Stimulated activated CD8-positive, alpha-beta memory T cell treated with anti-CD3 and anti-CD28 coated beads, Interleukin-7, amount 100 ng/mL, for 24 hours (primary cell): Measurements from ENCODE around the gene ST6GALNAC5.
"Not testable (repeated sequence)": the region's sequence is repeated elsewhere in the genome, so short reads cannot be mapped to it uniquely, and the experiment has no call there.

Experiments used
- DNase-seq: peaks from one replicate; pipeline ENCODE4 v3.0.0-alpha.2; 2020; ENCODE audit warnings: low read depth

ST6GALNAC5 gene

DNA sequence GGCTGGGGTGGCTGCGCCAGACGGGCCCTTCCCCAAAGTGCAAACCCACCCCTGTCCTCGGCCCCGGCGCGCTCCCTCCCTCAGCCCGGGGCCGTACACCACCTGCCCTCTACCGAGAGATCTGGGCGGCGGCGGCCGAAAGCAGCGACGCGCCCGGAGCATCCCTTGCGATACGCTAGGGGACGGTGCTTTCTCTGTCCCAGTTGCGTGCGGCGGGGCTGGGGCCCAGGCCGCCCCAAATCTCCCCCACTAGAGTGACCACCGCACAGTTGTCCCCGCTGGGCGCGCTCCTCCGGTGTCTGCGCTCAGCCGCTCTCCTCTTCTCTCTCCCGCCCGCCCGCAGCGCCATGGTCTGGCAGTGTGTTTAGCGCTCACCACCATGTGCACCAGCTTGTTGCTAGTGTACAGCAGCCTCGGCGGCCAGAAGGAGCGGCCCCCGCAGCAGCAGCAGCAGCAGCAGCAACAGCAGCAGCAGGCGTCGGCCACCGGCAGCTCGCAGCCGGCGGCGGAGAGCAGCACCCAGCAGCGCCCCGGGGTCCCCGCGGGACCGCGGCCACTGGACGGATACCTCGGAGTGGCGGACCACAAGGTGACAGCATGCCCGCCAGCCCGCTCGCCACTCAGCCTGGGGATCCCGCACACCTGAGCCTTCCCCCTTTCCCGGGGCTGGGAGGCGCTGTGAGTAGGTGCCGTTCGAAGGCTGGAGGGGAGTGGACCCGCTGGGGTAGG, 1.0 kb downstream of the ST6GALNAC5 start:
- DNase-seq = no peak

DNA sequence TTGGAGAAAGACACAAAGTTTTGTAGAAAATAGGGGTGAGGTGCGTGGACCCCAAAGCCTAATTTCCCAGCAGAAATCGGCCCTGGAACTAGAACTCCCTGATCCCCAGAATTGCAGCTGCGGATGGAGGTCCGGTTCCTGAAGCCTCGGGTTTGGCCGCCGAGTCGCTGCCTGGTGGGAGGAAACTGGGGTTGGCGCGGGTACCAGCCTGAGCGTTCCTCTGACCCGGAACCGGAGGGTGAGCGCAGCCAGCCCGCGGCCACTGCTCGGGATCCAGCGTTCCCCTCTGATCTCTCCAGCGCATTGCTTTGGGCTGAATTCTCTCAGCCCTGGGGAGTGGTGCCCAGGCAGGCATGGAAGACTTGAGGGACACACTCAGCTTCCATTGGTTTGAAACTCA, 1.6 kb downstream of the ST6GALNAC5 start:
- DNase-seq = no peak

DNA sequence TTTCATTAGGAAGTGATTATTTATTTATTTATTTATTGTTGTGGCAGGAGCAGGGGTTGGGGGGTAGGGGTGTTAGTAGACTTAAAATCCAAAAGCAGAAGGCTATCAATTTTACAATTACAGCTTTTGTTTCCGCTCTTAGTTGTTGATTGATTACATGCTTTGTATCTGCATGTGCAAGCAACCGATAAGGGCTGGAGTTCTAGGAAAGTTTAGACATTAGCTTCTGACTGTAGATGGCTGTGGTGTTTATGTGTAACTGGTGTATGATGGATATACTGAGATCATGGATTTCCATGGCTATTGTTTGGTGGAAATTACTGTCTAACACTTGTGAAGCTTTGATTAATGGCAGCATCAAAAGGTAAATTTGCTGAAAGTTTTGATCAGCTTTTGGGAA, 2.8 kb downstream of the ST6GALNAC5 start:
- DNase-seq = no peak

DNA sequence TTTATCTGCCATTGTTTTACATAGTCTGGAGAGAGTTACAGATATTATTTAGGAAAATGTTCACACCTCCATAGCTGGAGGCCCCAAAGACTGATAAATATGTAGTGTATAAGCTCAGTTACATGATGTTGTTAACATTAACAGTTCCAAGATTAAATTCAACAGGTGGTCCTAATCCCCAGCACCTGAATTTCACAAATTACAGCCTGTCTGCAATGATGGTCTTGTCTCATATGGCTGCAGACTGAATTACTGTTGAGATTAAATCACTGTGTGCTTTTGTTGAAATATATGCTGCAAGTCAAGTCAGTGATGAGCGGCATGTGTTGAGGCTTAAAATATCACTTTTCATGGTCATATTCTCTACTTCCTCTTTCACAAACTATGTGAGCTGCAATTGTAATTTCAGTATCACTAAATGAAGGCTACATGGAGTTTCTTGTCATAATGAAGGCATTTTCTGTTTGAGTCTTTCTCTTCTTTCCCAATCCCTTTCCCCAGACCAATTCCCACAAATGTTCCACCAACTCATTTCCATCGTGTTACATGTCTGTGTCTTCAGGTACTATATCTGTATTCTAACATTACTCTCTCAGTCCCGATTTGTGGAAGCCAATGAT, 4.2 kb downstream of the ST6GALNAC5 start:
- no peak for DNase-seq

DNA sequence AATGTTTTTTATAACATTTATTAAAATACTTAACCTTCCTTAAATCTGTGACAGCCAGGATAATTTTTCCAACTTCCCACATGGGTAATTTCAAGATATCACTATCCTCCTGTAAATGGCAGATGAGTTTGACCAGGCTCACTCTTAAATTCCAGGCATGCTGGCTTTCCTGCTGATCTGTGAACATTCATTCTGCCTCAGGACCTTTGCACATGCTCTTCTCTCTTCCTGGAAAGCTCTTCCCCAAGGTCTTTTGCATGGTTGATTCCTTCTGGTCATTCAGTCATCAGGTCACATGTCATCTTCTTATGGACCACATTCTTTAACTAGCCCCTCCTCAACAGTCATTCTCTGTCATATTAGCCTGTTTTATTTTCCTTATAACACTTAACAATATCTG, 5.7 kb downstream of the ST6GALNAC5 start:
- DNase-seq = no peak

DNA sequence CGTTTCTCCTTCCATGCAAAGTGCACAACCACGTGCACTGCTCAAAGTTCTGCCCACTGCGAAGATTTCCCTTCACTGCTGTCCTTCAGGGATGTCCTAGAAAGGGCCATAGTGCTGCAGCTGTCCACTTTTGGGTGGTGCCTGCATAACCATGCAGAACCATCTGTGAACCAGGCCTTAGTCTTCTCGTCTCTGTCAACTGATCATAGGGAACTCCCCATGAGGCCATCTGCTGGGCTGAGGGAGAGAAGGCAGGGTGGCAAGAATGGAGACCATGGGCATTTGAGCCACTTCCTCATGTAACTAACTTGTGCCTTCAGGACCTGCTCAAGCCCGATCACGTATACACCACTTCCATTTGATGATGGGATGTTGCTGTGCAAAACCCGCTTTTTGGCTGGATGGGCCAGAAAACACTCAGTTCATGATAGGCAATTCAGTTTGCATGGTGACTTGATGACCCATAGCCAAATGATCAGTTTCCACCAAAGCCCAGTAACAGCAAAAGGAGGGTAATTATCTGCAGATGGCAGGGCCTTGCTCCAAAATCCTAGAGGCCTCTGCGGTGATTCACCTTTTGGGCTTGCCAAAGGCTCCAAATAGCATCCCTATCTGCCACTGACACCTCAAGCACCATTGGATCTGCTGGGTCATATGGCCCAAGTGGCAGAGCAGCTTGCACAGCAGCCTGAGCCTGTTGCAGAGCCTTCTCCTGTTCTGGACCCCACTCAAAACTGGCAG, 9.5 kb downstream of the ST6GALNAC5 start:
- DNase-seq = no peak

DNA sequence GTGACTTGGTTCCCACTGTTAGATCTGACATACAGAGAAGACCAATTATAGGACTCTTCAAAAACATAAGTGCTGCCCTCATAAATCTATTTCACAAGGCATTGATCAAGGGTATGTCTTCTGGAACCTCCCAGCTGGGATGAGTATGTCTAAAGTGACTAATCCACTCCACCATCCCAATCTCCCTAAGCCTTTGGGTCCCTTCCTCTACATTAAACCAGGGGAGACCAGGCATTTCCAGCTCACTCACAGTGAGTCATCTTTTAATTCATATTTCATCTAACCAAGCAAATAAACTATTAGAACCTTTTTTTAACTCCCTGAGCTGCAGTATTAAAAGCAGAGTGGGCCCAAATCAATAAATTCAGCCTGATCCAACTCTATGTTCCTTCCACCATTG, 11.7 kb downstream of the ST6GALNAC5 start:
- DNase-seq = not testable (repeated sequence)

DNA sequence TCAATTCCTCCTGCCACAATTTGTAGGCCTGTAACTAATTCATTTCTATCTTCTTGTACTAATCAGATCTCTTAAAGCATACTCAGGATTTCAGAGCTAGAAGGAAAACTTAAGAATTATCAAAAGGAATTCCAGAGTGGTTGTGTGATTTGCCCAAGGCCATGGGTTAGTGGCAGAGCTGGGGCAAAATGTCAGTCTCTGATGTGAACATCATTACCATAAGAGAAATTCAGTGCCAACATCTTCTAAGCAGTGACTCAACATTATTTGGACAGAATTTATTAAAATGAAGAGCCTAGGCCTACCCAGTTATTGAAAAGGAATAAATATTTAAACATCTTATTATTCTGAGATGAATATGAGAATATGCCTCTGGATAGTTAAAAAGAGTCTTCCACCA, 14.5 kb downstream of the ST6GALNAC5 start:
- DNase-seq = no peak

DNA sequence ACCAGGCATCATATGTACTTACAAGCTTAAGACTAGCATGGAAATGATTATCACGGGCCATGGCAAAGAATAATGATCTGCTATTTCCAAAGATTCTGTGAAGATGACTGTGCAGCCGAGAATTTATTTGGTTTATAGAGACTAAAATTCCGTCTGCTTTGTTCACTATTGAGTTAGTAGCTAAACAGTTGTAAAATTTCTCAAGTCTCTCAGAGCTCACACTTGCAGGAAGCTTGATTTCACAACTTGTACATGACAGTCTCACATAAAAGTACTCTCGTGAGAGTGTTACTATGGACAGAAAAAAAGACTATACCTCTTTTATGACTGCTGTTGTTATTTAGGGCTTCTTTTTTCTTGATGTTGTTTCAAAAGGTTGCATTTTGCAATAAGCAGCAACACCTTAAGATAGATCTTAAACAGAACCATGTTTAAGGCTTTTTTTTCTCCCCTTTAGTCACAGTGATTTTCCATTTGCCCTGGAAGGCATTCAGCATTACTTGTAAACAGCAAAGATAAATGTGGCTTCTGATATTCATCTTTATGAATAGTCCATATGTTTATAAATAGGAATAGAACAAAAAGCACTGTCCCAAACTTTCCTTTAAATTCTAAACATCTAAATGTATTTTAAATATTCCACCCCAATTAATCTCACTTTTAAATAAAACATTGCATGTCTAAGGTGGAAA, 24.8 kb downstream of the ST6GALNAC5 start:
- no peak for DNase-seq

DNA sequence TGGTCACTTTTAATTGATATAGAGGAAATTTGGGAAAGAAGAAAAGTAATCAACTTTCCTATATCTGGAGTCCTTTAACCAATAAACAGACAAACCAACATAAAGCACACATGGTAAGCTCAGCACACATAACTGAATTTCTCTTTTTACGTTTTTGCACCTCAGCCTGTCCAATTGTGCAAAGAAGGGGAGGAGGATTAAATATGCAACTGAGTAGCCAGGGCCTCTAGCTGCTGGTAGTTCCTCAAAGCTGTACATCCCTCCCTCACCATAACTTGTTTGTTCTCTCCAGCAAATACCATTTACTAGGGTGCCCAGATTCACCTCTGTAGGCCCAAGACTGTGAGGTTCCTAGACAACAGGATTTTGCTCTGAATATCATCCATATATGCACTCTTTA, 25.4 kb downstream of the ST6GALNAC5 start:
- no peak for DNase-seq

DNA sequence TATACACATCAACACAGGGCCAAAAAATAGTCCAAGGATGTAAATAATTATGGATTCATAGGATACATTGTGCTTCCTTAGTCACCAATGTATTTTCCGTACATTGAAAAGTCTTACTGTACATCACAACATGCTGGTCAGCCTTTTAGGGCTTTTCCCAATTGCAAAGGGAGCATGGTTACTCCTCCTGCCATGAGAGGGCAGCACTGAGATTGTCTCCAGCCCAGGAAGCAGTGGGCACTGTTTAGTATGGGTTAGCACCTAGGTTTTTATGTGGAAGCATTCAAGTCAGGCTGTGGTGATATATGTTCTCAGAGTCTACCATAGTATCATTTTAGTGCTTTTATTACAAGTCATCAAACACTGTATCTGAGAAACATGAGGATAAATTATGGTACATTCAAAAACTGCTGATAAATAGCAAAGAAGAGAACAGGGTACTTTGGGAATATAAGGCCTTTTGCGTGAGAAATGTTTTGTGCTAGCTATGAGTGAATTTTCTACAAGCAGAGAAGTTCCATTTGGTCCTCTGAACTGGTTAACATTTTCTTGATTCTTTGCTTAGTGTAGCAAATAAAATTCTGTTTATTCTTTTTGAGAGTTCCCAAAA, 34.0 kb downstream of the ST6GALNAC5 start:
- DNase-seq = no peak

DNA sequence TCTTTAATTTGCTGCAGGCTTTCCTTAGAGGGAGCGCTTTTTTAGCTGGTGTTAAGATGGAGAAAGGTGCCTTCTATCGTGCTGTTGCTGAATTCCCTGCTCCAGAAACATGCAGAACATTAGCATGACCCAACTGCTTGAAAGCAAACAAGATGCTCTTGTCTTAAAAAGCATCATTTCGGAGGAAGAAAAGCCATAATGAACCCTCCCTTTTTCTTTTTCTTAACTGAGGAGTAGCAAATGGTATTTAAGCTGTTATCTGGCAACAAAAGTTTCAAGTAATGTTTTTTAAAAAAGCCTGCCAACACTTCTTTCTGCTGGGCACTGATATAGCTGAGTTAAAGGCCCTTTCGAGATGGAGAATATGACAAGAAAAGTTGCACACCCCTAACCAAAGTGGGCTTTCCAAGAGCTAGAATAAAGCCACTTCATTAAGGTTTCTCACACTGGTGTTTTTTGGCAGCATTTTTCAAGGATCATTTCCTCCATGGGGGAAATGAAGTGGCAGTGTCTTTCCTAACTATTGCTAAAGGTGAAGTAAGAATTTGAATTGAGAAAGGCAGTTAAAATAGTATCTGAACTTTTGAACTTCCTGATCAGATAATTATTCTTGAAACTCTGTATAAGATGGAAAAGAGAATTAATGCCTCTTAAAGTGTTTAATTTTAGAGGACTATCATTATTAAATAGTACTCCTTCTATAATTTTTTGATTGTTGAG, 38.8 kb downstream of the ST6GALNAC5 start:
- no peak for DNase-seq

DNA sequence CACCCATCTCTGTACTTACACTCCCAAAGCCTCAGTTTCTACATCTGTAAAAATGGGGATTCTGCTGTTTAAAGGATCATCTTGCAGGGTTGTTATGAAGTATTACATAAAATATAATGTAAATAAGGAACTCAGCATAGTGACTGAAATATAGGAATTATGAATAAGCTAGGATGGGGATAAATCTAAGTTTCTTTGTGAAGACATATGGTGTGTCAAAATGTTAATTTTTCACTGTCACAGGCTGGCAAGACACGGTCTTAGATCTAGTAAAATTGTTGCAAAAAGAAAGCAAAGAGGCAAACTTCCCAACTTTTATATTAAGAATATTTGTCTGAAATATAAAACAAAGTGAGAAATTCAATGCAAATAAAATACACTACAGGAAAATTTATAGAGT, 42.0 kb downstream of the ST6GALNAC5 start:
- DNase-seq = no peak

DNA sequence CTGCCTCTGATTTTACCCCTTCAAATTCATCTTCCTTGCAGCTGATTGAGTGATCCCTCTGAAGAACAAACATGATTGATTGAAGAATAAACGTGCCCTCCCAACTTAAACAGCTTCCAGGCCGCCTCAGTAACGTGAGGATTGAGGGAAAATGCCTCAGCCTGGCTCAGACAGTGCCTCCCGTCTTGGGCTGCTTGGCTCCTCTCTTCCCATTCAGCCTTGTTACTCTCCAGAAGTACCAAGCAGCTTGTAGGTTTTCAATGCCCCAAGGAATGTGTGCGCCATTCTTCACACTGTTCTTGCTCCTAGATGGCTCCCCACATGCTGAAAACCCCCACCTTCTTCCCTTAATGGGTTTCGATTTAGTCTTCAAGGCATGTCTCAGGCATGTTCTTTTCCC, 51.8 kb downstream of the ST6GALNAC5 start:
- no peak for DNase-seq

DNA sequence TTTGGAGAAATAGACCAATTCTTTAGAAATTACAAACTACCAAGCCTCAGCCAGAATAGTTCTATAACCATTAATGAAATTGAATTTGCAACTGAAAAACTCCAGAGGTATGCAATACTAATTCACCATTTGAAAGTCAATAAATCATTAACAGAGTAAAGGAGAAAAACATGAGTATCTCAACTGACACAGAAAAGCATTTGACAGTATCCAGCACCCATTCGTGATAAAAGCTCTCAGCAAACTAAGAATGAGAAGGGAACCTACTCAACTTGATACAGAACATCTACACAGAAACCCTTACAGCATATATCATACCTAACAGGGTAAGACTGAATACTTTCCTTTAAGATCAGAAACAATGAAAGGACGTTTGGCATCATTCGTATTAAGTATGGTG, 54.3 kb downstream of the ST6GALNAC5 start:
- no peak for DNase-seq

DNA sequence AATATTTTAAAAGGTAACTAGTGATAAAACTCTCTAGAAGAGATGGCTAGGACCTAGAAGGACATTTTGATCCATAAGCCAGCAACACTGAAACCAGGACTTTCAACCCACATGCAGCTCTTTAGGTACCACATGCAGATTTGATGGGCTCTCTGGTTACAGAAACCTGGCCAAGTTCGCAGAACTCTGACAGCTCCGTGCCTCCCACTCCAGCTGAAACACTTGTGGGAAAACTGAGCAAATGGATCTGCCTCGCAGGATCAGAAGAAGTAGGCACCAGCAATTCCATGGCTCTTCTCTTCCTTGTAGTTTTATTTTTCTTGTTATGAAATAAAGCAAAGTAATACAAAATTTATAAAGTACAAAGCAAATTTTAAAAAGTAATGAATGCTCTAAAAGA, 58.5 kb downstream of the ST6GALNAC5 start:
- DNase-seq = no peak

DNA sequence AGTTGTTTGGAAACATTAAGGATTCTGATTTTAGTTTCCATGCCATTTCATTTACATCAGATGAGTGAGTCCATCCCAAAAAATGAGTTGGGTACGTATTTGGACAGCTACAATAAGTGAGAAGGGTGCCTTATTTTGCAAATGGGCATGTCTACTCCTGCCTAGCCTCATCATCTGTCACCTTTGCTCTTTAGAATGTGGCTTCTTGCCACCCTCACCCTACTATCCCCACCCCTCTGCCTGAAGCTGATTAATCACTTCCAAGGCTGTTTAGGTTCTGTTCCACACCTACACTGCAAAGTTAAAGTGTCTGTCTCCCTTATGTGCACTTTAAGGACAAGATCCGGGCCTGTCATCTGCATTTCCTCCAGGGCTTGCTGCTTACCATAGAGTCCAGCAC, 61.2 kb downstream of the ST6GALNAC5 start:
- DNase-seq = no peak

DNA sequence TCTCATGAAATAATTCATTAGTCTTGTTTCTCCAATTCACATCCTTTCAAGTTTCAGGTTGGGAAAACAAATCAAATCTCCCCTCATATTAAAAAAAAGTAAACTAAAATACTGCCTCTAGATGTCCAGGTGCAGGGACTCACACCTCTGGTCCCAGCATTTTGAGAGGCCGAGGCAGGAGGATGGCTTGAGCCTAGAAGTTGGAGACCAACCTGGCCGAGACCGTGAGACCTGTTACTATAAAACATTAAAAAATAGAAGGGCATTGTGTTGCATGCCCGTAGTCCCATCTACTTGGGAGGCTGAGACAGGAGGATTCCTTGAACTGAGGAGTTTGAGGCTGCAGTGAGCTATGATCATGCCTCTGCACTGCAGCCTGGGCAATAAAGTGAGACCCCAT, 61.9 kb downstream of the ST6GALNAC5 start:
- no peak for DNase-seq

DNA sequence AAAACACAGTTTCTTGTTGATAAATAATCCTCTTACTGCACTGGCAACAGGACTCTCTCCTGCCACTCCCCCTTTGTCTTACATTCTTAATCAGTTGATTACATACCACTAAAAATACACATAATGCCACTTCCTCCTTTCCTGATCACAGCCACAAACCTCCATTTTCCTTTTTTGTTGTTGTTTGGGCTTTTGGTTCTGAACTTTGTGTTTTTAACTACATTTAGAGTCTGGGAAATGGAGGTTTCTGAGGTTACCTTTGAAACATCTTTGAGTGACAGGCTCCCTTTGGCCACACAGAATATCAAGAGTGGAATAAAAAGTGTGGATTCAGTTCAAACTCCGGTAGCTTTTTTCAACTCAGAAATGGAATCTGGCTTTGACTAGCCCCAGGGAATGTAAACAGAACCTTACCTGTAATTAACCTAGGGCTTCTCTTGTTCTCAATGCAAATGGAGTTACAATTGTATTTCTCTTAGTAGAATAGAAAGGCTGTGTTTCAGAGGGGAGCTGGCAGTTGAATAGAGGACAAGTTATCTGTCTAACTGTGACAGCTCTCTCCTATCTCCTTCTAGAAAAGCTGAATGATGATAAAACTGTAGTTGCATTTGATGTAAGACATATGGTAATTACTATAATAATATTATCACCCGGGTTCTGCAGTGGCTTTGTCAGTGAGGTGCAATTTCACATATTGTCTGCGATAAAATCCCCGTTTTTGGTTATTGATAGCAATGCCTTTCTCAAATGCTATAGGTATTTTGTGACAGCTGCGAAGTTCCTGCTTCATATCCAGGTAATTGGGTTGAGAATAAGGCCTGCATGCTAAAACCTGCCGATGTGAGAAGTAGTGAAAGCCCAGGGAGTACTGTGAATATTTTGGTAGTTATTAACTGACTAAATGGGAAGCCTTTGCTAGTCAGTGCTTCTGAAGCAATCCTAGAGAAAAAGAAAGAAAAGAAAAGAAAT, 66.9 kb downstream of the ST6GALNAC5 start:
- DNase-seq = no peak

DNA sequence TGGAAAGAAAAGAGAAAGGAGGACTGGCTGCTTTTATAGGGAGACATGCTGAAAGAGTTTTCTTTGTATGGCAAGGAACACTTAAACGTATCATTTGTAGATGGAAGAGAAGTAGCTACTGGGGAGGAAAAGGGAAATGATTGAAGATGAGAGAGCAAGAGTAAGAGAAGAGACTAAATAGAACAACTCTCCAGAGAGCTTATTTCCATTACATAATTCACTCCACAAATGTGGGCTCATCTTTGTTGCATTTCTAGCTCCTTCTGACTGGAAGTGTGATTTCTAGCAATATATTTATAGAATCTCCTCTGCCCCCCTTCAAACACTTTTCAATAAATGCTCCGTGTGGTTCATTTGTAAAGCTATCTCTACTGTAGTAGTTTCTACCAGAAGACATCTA, 71.0 kb downstream of the ST6GALNAC5 start:
- no peak for DNase-seq
